ENCODE results near the gene DNASE1L1.

DNASE1L1 gene

GRCh38 chrX:154409222-154409871 lies at the start of gene DNASE1L1:
DNASE1L1 (minus strand) TSS chrX:154409254; CDS start chrX:154405568, 3,686 bp downstream.
- DNase-seq: peak in 14 of 56 donors; percentile 0 to 51 (median 8)

- peak in 31 of 56 donors; percentile 3 to 70 (median 33) for DNase-seq
These were observed 49.3 kb upstream of the DNASE1L1 start, which contains the start of gene PLXNA3 for GRCh38 chrX:154458116-154458953. PLXNA3 (plus strand) TSS chrX:154458281; CDS start chrX:154460184, 1,903 bp downstream.

GRCh38 chrX:154457491-154458115 lies 48.5 kb upstream of the DNASE1L1 start:
- peak in 19 of 56 donors; percentile 6 to 64 (median 34) for DNase-seq

GRCh38 chrX:154452823-154453222 lies 43.8 kb upstream of the DNASE1L1 start:
- peak in 26 of 56 donors; percentile 1 to 59 (median 15) for DNase-seq

- peak in 20 of 56 donors; percentile 1 to 58 (median 12) for DNase-seq
These were observed 41.3 kb upstream of the DNASE1L1 start for GRCh38 chrX:154450312-154450711.

GRCh38 chrX:154449618-154450017 lies 40.6 kb upstream of the DNASE1L1 start:
- DNase-seq: no peak

- no peak for DNase-seq
These were observed 39.4 kb upstream of the DNASE1L1 start for GRCh38 chrX:154448484-154448883.

- no peak for DNase-seq
These were observed 37.4 kb upstream of the DNASE1L1 start for GRCh38 chrX:154446430-154446829.

GRCh38 chrX:154445776-154446175 lies 36.7 kb upstream of the DNASE1L1 start:
- DNase-seq: no peak

GRCh38 chrX:154444755-154445246 lies 35.7 kb upstream of the DNASE1L1 start:
- DNase-seq: no peak

- DNase-seq: peak in 48 of 56 donors; percentile 21 to 82 (median 53)
These were observed 35.1 kb upstream of the DNASE1L1 start, which contains the start of gene FAM50A for GRCh38 chrX:154443992-154444754. FAM50A (plus strand) TSS chrX:154444141; CDS start chrX:154444236, 95 bp downstream.

GRCh38 chrX:154443479-154443910 lies 34.4 kb upstream of the DNASE1L1 start:
- no peak for DNase-seq

- no peak for DNase-seq
These were observed 33.1 kb upstream of the DNASE1L1 start for GRCh38 chrX:154441984-154442707.

- no peak for DNase-seq
These were observed 32.5 kb upstream of the DNASE1L1 start for GRCh38 chrX:154441564-154441963.

- DNase-seq: no peak
These were observed 31.7 kb upstream of the DNASE1L1 start for GRCh38 chrX:154440623-154441357.

GRCh38 chrX:154439841-154440240 lies 30.8 kb upstream of the DNASE1L1 start:
- DNase-seq: no peak

GRCh38 chrX:154437971-154438893 lies 29.2 kb upstream of the DNASE1L1 start:
- no peak for DNase-seq

Measured in nucleus accumbens (tissue), 56 donors.